HepG2 (cell line): ENCODE data around the gene CCDC116. TPM values are rescaled to one million over a fixed set of nuclear protein-coding genes. Genes with fewer than 3 reads are reported as not detected.
A peak's percentile ranks its signal among the peaks of the same experiment; 100 is the strongest.

Experiments used
- AGO1 ChIP-seq: fragments of 200-400 bp; formaldehyde crosslinking; IDR thresholded peaks from 2 replicates; pipeline ENCODE4 v1.6.1; 2017; ENCODE audit warnings: mild to moderate bottlenecking, low read depth, low read length, moderate library complexity; ENCODE audit not compliant: poor library complexity, severe bottlenecking
- ARNT2 ChIP-seq: sonication (generic); formaldehyde crosslinking; IDR thresholded peaks from 2 replicates; pipeline ENCODE4 v1.8.0; 2022; ENCODE audit warnings: mild to moderate bottlenecking, low read depth, missing genetic modification reagents, moderate library complexity
- CENPBD1 ChIP-seq: sonication (generic); formaldehyde crosslinking; IDR thresholded peaks from 2 replicates; pipeline ENCODE4 v1.8.0; 2022; ENCODE audit warnings: missing genetic modification reagents, low read depth, mild to moderate bottlenecking, borderline replicate concordance
- HOMEZ ChIP-seq: IDR thresholded peaks from 2 replicates; pipeline ENCODE4 v1.6.1; 2016; ENCODE audit warnings: low read depth
- HOXA9 ChIP-seq: sonication (generic); formaldehyde crosslinking; IDR thresholded peaks from 2 replicates; pipeline ENCODE4 v1.8.1; 2022; ENCODE audit warnings: missing genetic modification reagents, mild to moderate bottlenecking, moderate library complexity, borderline replicate concordance
- NCOR1 ChIP-seq: fragments of 200-600 bp; sonication (generic); IDR thresholded peaks from 2 replicates; pipeline ENCODE4 v1.7.0; 2017; ENCODE audit warnings: antibody characterized with exemption, low read length, borderline replicate concordance
- REPIN1 ChIP-seq: sonication (generic); formaldehyde crosslinking; IDR thresholded peaks from 2 replicates; pipeline ENCODE4 v1.8.0; 2022; ENCODE audit warnings: missing genetic modification reagents, low read depth, mild to moderate bottlenecking, borderline replicate concordance
- RXRB ChIP-seq: IDR thresholded peaks from 2 replicates; pipeline ENCODE4 v1.6.1; 2016; ENCODE audit warnings: borderline replicate concordance, missing genetic modification reagents, missing compliant biosample characterization
- ZNF121 ChIP-seq: sonication (generic); formaldehyde crosslinking; IDR thresholded peaks from 2 replicates; pipeline ENCODE4 v1.5.0; 2020; ENCODE audit warnings: mild to moderate bottlenecking, missing genetic modification reagents
- ZNF160 ChIP-seq: sonication (generic); formaldehyde crosslinking; IDR thresholded peaks from 2 replicates; pipeline ENCODE4 v1.8.0; 2022; ENCODE audit warnings: mild to moderate bottlenecking, inconsistent platforms, missing genetic modification reagents
- ZNF263 ChIP-seq: sonication (generic); formaldehyde crosslinking; IDR thresholded peaks from 2 replicates; pipeline ENCODE4 v1.4.0; 2020; ENCODE audit warnings: missing genetic modification reagents
- ZNF609 ChIP-seq: sonication (generic); formaldehyde crosslinking; IDR thresholded peaks from 2 replicates; pipeline ENCODE4 v1.4.0; 2020; ENCODE audit warnings: mild to moderate bottlenecking, missing genetic modification reagents, borderline replicate concordance
- ZNF7 ChIP-seq: IDR thresholded peaks from 2 replicates; pipeline ENCODE4 v1.6.1; 2016; ENCODE audit warnings: missing biosample characterization, missing genetic modification reagents
- ZNF746 ChIP-seq: sonication (generic); formaldehyde crosslinking; IDR thresholded peaks from 2 replicates; pipeline ENCODE4 v1.8.0; 2022; ENCODE audit warnings: mild to moderate bottlenecking, missing genetic modification reagents
- ZNF772 ChIP-seq: sonication (generic); formaldehyde crosslinking; IDR thresholded peaks from 2 replicates; pipeline ENCODE4 v1.5.0; 2020; ENCODE audit warnings: mild to moderate bottlenecking, missing genetic modification reagents
- ZNF782 ChIP-seq: sonication (generic); formaldehyde crosslinking; IDR thresholded peaks from 2 replicates; pipeline ENCODE4 v1.4.0; 2020; ENCODE audit warnings: missing genetic modification reagents, mild to moderate bottlenecking, borderline replicate concordance
- ZNF788 ChIP-seq: sonication (generic); formaldehyde crosslinking; IDR thresholded peaks from 2 replicates; pipeline ENCODE4 v1.5.0; 2020; ENCODE audit warnings: mild to moderate bottlenecking, missing genetic modification reagents, borderline replicate concordance
- ZSCAN30 ChIP-seq: sonication (generic); formaldehyde crosslinking; IDR thresholded peaks from 2 replicates; pipeline ENCODE4 v1.5.0; 2020; ENCODE audit warnings: mild to moderate bottlenecking, missing genetic modification reagents
- polyA plus RNA-seq, 8 experiments: library from polyadenylated mRNA; depleted of rRNA in 3 of 8; stranded (reverse) in 7 of 8; unstranded in 1 of 8; fragments of >200 nt; fragmentation: Illumina TruSeq in 4 of 8; extraction: Trizol in 4 of 8; gene quantifications; 2 replicates each; pipeline versions ENCODE4 v1.2.1 to v1.2.3, GENCODE V29; 2011 to 2016; ENCODE audit warnings: low read depth in 4 of 8, missing spikeins in 1 of 8, mixed read lengths in 1 of 8; ENCODE audit not compliant: insufficient read depth in 1 of 8
- total RNA-seq, 5 experiments: library from RNA; depleted of rRNA; stranded (reverse); fragments of >200 nt; fragmentation: Illumina TruSeq; extraction: Trizol; gene quantifications; 2 replicates each; pipeline ENCODE4 v1.2.3, GENCODE V29; 2016; ENCODE audit warnings: low read depth in 1 of 5
- TF ChIP-seq, protein P1 (sequence below): sonication (generic); formaldehyde crosslinking; IDR thresholded peaks from 2 replicates; pipeline ENCODE4 v1.5.0; 2020; ENCODE audit warnings: mild to moderate bottlenecking, missing genetic modification reagents

CCDC116 gene
- total and polyA plus RNA-seq, 2 of the 13 experiments (the other 11 are each of a cell fraction or from before 2014, with no cell fraction given): 0.15 to 0.33 TPM

- TF ChIP-seq HOMEZ (no peak), ZNF263 (CRISPR knock-in tag) (peak; percentile 87), ZNF782 (CRISPR knock-in tag) (no peak; the same call in 1 of the 2 replicates), HOXA9 (no peak), REPIN1 (CRISPR knock-in tag) (peak; percentile 83), ZNF788 (CRISPR knock-in tag) (peak; percentile 47; the same call in 1 of the 2 replicates), ARNT2 (no peak), ZNF609 (CRISPR knock-in tag) (peak; percentile 60; the same call in 1 of the 2 replicates), AGO1 (peak; percentile 75), ZNF160 (no peak), ZSCAN30 (CRISPR knock-in tag) (no peak), NCOR1 (no peak), CENPBD1 (no peak), RXRB (CRISPR knock-in tag) (peak; percentile 55; the same call in 1 of the 2 replicates), ZNF121 (CRISPR knock-in tag) (0 out of 2 replicates have a peak, but pooled peaks have one; percentile 10), ZNF772 (CRISPR knock-in tag) (peak; percentile 51; the same call in 1 of the 2 replicates), ZNF746 (CRISPR knock-in tag) (peak; percentile 99), ZNF7 (CRISPR knock-in tag) (no peak)
- TF ChIP-seq, protein P1, sequence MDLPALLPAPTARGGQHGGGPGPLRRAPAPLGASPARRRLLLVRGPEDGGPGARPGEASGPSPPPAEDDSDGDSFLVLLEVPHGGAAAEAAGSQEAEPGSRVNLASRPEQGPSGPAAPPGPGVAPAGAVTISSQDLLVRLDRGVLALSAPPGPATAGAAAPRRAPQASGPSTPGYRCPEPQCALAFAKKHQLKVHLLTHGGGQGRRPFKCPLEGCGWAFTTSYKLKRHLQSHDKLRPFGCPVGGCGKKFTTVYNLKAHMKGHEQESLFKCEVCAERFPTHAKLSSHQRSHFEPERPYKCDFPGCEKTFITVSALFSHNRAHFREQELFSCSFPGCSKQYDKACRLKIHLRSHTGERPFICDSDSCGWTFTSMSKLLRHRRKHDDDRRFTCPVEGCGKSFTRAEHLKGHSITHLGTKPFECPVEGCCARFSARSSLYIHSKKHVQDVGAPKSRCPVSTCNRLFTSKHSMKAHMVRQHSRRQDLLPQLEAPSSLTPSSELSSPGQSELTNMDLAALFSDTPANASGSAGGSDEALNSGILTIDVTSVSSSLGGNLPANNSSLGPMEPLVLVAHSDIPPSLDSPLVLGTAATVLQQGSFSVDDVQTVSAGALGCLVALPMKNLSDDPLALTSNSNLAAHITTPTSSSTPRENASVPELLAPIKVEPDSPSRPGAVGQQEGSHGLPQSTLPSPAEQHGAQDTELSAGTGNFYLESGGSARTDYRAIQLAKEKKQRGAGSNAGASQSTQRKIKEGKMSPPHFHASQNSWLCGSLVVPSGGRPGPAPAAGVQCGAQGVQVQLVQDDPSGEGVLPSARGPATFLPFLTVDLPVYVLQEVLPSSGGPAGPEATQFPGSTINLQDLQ: peak; percentile 32; the same call in 1 of the 2 replicates
Observed at GRCh38 chr22:21677606-21678443, 45.3 kb downstream of the CCDC116 start (continued).
